A549 treated with RU486 at 1 μM for 4 hours (cell line): ENCODE results near the gene THAP3. TPM values are rescaled to one million over a fixed set of nuclear protein-coding genes. Genes with fewer than 3 reads are reported as not detected.

ENCODE experiments used
- total RNA-seq: library from RNA; stranded (reverse); fragments of 200-300 nt; extraction: Qiagen RNA extraction; gene quantifications from 5 replicates; pipeline ENCODE4 v1.2.3, GENCODE V29; 2022; ENCODE audit warnings: low read depth

The THAP3 gene, protein sequence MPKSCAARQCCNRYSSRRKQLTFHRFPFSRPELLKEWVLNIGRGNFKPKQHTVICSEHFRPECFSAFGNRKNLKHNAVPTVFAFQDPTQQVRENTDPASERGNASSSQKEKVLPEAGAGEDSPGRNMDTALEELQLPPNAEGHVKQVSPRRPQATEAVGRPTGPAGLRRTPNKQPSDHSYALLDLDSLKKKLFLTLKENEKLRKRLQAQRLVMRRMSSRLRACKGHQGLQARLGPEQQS
- total RNA-seq: 14.9 to 17.9 TPM (median 17.2 TPM) in 5 replicates

DNA sequence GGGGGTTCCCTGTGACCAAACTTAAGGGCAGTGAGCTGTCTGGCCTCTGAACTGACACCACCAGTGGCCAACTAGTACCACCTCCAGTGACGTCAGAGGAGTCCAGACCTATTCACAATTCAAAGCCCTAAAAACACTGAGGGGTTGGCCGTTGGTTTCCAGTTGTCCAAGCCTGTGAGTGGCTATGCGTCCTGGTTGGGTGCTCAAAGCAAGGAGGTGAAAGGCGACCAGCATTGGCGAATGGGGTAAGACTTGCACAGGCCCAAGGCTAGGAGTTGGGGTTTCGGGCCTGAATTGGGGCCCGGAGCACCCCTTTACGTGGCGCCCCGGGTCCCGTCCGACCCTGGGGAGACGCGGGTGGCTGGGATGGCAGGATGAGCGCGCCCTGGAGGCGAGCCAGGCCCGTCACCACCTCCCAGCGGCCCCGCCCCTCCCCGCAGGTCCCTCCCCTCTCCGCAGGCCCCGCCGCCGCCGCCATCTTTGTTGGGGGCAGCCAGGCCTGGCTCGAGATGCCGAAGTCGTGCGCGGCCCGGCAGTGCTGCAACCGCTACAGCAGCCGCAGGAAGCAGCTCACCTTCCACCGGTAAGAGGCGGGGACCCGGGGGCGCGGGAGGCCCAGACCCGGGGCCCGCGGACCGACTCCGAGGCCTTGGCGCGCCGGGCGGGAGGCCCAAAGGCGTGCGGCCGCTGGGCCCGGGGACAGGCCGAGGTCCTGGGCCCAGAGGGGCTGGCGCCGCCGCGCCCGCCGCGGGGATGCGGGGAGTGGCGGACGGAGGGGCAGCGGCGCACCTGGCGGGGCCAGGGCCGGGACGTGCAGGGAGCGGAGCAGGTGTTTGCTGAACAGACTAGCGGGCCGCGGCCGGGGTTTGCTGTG is at the start of gene THAP3:
Gene THAP3 (plus strand): TSS at position 159 of the 874 bp plus-strand sequence. CDS start 351 bp downstream, at position 510.

DNA sequence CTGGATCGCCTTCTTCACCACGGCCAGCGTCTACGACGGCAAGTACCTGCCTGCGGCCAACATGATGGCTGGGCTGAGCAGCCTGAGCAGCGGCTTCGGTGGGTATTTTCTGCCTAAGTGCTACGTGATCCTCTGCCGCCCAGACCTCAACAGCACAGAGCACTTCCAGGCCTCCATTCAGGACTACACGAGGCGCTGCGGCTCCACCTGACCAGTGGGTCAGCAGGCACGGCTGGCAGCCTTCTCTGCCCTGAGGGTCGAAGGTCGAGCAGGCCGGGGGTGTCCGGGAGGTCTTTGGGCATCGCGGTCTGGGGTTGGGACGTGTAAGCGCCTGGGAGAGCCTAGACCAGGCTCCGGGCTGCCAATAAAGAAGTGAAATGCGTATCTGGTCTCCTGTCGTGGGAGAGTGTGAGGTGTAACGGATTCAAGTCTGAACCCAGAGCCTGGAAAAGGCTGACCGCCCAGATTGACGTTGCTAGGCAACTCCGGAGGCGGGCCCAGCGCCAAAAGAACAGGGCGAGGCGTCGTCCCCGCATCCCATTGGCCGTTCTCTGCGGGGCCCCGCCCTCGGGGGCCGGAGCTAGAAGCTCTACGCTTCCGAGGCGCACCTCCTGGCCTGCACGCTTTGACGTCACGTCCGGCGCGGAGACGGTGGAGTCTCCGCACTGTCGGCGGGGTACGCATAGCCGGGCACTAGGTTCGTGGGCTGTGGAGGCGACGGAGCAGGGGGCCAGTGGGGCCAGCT is 45.1 kb upstream of the THAP3 start, which contains the start of gene ZBTB48:
Gene ZBTB48 (plus strand): TSS at position 621 of the 745 bp plus-strand sequence. CDS start 616 bp downstream, outside the sequence.

DNA sequence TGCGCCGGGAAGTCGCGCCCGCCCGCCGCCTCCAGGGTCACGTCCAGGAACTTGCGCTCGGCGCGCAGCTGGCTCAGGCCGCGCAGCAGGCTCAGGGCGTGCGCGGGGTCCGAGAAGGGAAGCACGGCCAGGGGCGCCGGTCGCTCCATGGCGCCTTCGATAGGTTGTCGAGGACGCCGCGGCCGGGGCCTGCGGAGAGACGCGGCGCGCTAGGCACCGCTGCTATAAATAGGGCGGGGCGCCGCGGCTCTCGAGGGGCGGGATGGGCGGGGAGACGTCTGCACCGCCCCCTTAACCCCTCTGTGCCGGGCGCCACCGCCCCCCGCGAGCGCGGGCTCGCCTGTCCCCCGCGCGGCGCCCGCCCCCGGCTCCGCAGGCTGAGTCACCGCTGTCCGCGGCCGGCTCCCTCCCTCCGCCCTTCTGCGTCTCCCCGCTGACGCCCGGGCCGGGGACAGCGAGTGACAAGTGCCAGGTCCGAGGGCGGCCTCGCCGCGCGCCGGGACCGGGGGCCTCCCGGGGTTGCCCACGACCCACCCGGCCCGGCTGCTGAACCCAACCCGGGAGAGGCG is 21.9 kb upstream of the THAP3 start, which contains the start of gene KLHL21:
Gene KLHL21 (minus strand): TSS at position 201 of the 569 bp plus-strand sequence. CDS start 52 bp downstream, at position 149.

DNA sequence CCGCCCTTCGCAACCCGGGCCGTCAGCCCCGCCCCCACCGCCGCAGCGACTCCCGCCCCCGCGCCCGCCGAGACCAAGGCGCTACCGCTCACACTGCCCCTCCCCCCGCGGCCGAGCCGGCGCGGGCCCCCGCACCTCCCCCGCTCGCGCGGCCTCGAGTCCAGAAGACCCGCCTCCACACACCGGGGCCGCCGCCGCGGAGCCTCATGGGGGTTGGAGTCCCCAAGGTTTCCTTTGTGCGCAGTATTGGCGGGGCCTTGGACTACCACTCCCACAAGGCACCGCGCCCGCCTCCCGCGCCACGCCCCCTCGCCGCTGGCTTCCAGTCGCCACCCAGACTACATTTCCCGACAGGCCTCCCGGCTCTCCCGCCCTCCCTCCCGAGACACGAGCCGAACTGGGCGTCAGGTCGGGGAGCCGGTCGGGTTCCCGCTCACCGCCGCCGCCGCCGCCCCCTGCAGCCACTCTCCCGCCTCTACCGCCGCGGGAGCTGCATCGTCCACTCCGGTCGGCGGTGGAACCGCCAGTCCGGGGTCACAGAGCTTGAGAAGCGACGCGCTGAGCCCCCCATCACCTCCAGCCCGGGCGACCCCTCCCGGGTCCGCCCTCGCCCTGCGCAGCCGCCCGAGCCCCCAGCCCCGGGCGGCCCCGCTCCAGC is 11.2 kb upstream of the THAP3 start, which contains the start of gene PHF13:
Gene PHF13 (plus strand): TSS at position 371 of the 658 bp plus-strand sequence. CDS start 336 bp downstream, outside the sequence.

Other genes with a start within 250 kb of the THAP3 start
- 53.5 to 77.1 TPM (median 70.0 TPM) in 5 replicates for gene ACOT7, start 231.1 kb upstream of the THAP3 start, total RNA-seq
- 2.3 to 4.7 TPM (median 4.2 TPM) in 5 replicates for gene HES2, start 204.9 kb upstream of the THAP3 start, total RNA-seq
- gene ESPN, start 200.1 kb upstream of the THAP3 start, total RNA-seq: 0.32 to 0.61 TPM (median 0.48 TPM) in 5 replicates
- 1.8 to 4.0 TPM (median 2.4 TPM) in 5 replicates for gene TNFRSF25, start 158.7 kb upstream of the THAP3 start, total RNA-seq
- gene PLEKHG5, start 133.2 kb upstream of the THAP3 start, total RNA-seq: 2.1 to 4.0 TPM (median 2.8 TPM) in 5 replicates
- gene NOL9, start 70.4 kb upstream of the THAP3 start, total RNA-seq: 3.3 to 5.1 TPM (median 4.5 TPM) in 5 replicates
- not detected in 5 replicates for gene TAS1R1, start 69.6 kb upstream of the THAP3 start, total RNA-seq
- gene ZBTB48, start 44.9 kb upstream of the THAP3 start, total RNA-seq: 9.4 to 14.3 TPM (median 11.2 TPM) in 5 replicates
- gene KLHL21, start 22.0 kb upstream of the THAP3 start, total RNA-seq: 20.6 to 32.5 TPM (median 26.0 TPM) in 5 replicates
- 7.7 to 10.7 TPM (median 9.4 TPM) in 5 replicates for gene PHF13, start 11.1 kb upstream of the THAP3 start, total RNA-seq
- 32.0 to 40.4 TPM (median 34.6 TPM) in 5 replicates for gene DNAJC11, start 76.9 kb downstream of the THAP3 start, total RNA-seq
- gene CAMTA1, start 160.6 kb downstream of the THAP3 start, total RNA-seq: 61.7 to 75.4 TPM (median 70.0 TPM) in 5 replicates